GM20000 (cell line): ENCODE results near the gene SLC30A3.
A peak's percentile ranks its signal among the peaks of the same experiment; 100 is the strongest.

Experiments used
- DNase-seq: peaks from one replicate; pipeline ENCODE4 v3.0.0; 2012; ENCODE audit warnings: low spot score
- CTCF ChIP-seq: IDR thresholded peaks from 2 replicates; pipeline ENCODE4 v1.5.1; 2012; ENCODE audit warnings: mild to moderate bottlenecking, control low read depth; ENCODE audit errors: extremely low read depth, missing control alignments

The SLC30A3 gene

GRCh38 chr2:27221166-27221565 lies 41.7 kb downstream of the SLC30A3 start:
- TF ChIP-seq CTCF = no peak

GRCh38 chr2:27220091-27220490 lies 42.8 kb downstream of the SLC30A3 start:
- no peak for TF ChIP-seq CTCF
- no peak for DNase-seq

More at GRCh38 chr2:27221166-27221565, 41.7 kb downstream of the SLC30A3 start:
- no peak for DNase-seq

GRCh38 chr2:27219091-27219490 lies 43.8 kb downstream of the SLC30A3 start:
- no peak for DNase-seq
- TF ChIP-seq CTCF = no peak

- no peak for TF ChIP-seq CTCF
- no peak for DNase-seq
These were observed 44.2 kb downstream of the SLC30A3 start for GRCh38 chr2:27218614-27219013.

GRCh38 chr2:27217173-27218121 lies 45.4 kb downstream of the SLC30A3 start, which contains the start of gene CAD:
Gene CAD, plus strand, starts transcription at chr2:27217369. Its CDS starts 183 bp downstream, at chr2:27217552.
- TF ChIP-seq CTCF = peak; percentile 10

GRCh38 chr2:27216416-27217137 lies 46.3 kb downstream of the SLC30A3 start:
- no peak for DNase-seq
- TF ChIP-seq CTCF = no peak

More at GRCh38 chr2:27217173-27218121, 45.4 kb downstream of the SLC30A3 start, which contains the start of gene CAD:
- DNase-seq = peak; percentile 93

- no peak for TF ChIP-seq CTCF
These were observed 47.9 kb downstream of the SLC30A3 start for GRCh38 chr2:27214941-27215340.

More at GRCh38 chr2:27214941-27215340, 47.9 kb downstream of the SLC30A3 start:
- no peak for DNase-seq
